GM19351 (cell line): ENCODE measurements around the gene DHX36.

Experiments used
- ATAC-seq: cut with Tn5 transposase; IDR thresholded peaks from one replicate; pipeline ENCODE4 v1.9.1; 2021; ENCODE audit warnings: mild to moderate bottlenecking, moderate library complexity; ENCODE audit not compliant: unreplicated experiment

Gene DHX36

GRCh38 chr3:154323891-154324738, at the start of gene DHX36:
DHX36 (minus strand) TSS chr3:154324487; CDS start chr3:154324416, 71 bp downstream.
- ATAC-seq, result peak; percentile 93

GRCh38 chr3:154367221-154367620, 42.9 kb upstream of the DHX36 start:
- no peak for ATAC-seq

- no peak for ATAC-seq
Observed at GRCh38 chr3:154364849-154365248, 40.6 kb upstream of the DHX36 start.

GRCh38 chr3:154361099-154361498, 36.8 kb upstream of the DHX36 start:
- ATAC-seq, result no peak

- no peak for ATAC-seq
Observed at GRCh38 chr3:154356009-154356408, 31.7 kb upstream of the DHX36 start.

GRCh38 chr3:154349223-154349622, 24.9 kb upstream of the DHX36 start:
- no peak for ATAC-seq

- ATAC-seq, result no peak
Observed at GRCh38 chr3:154345422-154346122, 21.3 kb upstream of the DHX36 start.

- no peak for ATAC-seq
Observed at GRCh38 chr3:154338570-154338969, 14.3 kb upstream of the DHX36 start.

GRCh38 chr3:154338008-154338407, 13.7 kb upstream of the DHX36 start:
- no peak for ATAC-seq

GRCh38 chr3:154334973-154335420, 10.7 kb upstream of the DHX36 start:
- ATAC-seq, result peak; percentile 63

GRCh38 chr3:154327871-154328270, 3.6 kb upstream of the DHX36 start:
- no peak for ATAC-seq

- no peak for ATAC-seq
Observed at GRCh38 chr3:154324919-154325318, 632 bp upstream of the DHX36 start.

- ATAC-seq, result no peak
Observed at GRCh38 chr3:154316974-154317767, 7.1 kb downstream of the DHX36 start.

GRCh38 chr3:154314152-154314551, 10.1 kb downstream of the DHX36 start:
- no peak for ATAC-seq

- ATAC-seq, result no peak
Observed at GRCh38 chr3:154310840-154311239, 13.4 kb downstream of the DHX36 start.

GRCh38 chr3:154307363-154307762, 16.9 kb downstream of the DHX36 start:
- no peak for ATAC-seq

- ATAC-seq, result no peak
Observed at GRCh38 chr3:154304936-154305335, 19.4 kb downstream of the DHX36 start.

- ATAC-seq, result peak; percentile 58
Observed at GRCh38 chr3:154304116-154304786, 20.0 kb downstream of the DHX36 start.

- ATAC-seq, result no peak
Observed at GRCh38 chr3:154301561-154301960, 22.7 kb downstream of the DHX36 start.

- ATAC-seq, result no peak
Observed at GRCh38 chr3:154294016-154294415, 30.3 kb downstream of the DHX36 start.

GRCh38 chr3:154290187-154290586, 34.1 kb downstream of the DHX36 start:
- ATAC-seq, result no peak
